ENCODE measurements around the gene FAM216B.

FAM216B gene

DNA sequence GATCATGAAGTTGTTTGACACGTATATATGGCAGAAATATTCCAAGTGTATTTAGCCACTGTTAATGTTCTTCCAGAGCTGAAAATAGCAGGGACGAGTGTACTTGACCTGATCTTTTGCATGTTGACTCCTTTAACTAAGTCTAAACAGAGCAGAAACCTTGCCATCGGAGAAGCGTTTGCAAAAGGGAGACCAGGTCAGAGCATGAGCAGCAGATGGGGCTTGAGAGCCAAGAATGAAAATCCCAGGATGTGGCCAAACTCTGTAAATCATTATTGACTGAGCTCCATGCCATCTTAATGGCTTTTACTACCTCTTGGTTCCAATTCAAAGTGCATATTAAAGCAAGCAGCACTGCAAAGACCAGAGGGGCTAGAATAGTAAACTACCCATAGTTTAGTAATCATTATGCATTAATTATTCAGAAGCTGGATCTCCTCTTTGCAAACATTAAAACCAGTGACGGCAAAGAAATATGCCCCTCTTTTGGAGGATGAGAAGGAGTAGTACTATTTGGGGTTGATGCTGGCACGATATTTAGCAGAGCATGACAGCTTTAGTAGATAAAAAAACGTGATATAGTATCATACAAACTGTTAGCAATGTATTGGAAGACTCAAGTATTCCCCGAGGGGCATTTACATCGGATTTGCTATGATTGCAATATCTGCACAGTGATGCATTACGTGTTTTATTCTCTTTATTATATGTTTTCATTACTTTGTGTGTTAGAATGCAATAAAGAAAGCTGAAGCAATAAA lies 55.7 kb downstream of the FAM216B start:
- DNase-seq = no peak
